Measurements from ENCODE around the gene MANSC1. TPM values are rescaled to one million over a fixed set of nuclear protein-coding genes. Genes with fewer than 3 reads are reported as not detected.

The MANSC1 gene
- total and polyA plus RNA-seq, 2 of the 13 experiments (the other 11 are each of a cell fraction or from before 2014, with no cell fraction given): 1.9 to 4.2 TPM

DNA sequence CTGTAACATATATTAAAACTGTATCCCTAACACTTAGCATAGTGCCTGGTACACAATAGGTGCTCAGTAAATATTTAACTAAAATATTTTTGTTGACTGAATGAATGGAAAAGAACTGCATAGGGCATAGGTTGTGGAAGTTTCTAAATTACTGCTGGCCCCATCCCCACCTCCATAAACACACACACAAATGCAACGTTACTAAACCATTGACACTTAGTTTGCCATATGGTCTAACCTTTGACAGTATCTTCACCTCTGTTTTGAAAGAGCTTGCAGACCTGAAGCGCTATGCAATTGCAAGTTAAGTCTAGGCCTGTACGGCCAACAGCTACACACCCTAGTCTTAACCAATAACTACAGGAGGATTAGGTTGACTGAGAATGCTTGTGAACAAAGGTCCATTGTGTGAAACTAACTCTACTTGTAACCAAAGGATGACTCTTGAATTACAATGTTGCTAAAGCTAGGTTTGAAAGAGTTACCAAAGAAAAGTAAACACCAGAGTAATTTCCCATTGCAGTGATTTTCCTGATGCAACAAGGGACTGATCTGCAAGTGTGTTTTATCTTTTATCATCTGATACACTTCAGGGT is 924 bp upstream of the MANSC1 start (continued):
- TF ChIP-seq ZNF816 (CRISPR knock-in tag; IDR thresholded peaks at IDR 0.05; ENCODE audit: borderline replicate concordance): no peak
- TF ChIP-seq, protein P1, sequence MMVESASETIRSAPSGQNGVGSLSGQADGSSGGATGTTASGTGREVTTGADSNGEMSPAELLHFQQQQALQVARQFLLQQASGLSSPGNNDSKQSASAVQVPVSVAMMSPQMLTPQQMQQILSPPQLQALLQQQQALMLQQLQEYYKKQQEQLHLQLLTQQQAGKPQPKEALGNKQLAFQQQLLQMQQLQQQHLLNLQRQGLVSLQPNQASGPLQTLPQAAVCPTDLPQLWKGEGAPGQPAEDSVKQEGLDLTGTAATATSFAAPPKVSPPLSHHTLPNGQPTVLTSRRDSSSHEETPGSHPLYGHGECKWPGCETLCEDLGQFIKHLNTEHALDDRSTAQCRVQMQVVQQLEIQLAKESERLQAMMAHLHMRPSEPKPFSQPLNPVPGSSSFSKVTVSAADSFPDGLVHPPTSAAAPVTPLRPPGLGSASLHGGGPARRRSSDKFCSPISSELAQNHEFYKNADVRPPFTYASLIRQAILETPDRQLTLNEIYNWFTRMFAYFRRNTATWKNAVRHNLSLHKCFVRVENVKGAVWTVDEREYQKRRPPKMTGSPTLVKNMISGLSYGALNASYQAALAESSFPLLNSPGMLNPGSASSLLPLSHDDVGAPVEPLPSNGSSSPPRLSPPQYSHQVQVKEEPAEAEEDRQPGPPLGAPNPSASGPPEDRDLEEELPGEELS (CRISPR knock-in tag; IDR thresholded peaks at IDR 0.05): peak; percentile 82
- TF ChIP-seq, protein P2, sequence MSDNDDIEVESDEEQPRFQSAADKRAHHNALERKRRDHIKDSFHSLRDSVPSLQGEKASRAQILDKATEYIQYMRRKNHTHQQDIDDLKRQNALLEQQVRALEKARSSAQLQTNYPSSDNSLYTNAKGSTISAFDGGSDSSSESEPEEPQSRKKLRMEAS (IDR thresholded peaks at IDR 0.05): no peak; the same call in 1 of the 2 replicates
- peak; percentile 45; the same call in 1 of the 2 replicates for TF ChIP-seq NFIC (IDR thresholded peaks at IDR 0.05; ENCODE audit: low read length)
- no peak for TF ChIP-seq TBL1XR1 (IDR thresholded peaks at IDR 0.05; ENCODE audit: borderline replicate concordance, low read length, partially characterized antibody)
- TF ChIP-seq SMARCE1 (IDR thresholded peaks at IDR 0.05; ENCODE audit: borderline replicate concordance): no peak
- TF ChIP-seq U2AF1 (optimal IDR thresholded peaks at IDR 0.05; ENCODE audit: low read depth, low read length): no peak
- no peak; the same call in 1 of the 2 replicates for TF ChIP-seq RXRA (CRISPR knock-in tag; IDR thresholded peaks at IDR 0.05)
- TF ChIP-seq, protein P3, sequence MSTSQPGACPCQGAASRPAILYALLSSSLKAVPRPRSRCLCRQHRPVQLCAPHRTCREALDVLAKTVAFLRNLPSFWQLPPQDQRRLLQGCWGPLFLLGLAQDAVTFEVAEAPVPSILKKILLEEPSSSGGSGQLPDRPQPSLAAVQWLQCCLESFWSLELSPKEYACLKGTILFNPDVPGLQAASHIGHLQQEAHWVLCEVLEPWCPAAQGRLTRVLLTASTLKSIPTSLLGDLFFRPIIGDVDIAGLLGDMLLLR (CRISPR knock-in tag; IDR thresholded peaks at IDR 0.05): no peak
- TF ChIP-seq, protein P4, sequence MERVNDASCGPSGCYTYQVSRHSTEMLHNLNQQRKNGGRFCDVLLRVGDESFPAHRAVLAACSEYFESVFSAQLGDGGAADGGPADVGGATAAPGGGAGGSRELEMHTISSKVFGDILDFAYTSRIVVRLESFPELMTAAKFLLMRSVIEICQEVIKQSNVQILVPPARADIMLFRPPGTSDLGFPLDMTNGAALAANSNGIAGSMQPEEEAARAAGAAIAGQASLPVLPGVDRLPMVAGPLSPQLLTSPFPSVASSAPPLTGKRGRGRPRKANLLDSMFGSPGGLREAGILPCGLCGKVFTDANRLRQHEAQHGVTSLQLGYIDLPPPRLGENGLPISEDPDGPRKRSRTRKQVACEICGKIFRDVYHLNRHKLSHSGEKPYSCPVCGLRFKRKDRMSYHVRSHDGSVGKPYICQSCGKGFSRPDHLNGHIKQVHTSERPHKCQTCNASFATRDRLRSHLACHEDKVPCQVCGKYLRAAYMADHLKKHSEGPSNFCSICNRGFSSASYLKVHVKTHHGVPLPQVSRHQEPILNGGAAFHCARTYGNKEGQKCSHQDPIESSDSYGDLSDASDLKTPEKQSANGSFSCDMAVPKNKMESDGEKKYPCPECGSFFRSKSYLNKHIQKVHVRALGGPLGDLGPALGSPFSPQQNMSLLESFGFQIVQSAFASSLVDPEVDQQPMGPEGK (CRISPR knock-in tag; IDR thresholded peaks at IDR 0.05): peak; percentile 35; the same call in 1 of the 2 replicates
- TF ChIP-seq, protein P5, sequence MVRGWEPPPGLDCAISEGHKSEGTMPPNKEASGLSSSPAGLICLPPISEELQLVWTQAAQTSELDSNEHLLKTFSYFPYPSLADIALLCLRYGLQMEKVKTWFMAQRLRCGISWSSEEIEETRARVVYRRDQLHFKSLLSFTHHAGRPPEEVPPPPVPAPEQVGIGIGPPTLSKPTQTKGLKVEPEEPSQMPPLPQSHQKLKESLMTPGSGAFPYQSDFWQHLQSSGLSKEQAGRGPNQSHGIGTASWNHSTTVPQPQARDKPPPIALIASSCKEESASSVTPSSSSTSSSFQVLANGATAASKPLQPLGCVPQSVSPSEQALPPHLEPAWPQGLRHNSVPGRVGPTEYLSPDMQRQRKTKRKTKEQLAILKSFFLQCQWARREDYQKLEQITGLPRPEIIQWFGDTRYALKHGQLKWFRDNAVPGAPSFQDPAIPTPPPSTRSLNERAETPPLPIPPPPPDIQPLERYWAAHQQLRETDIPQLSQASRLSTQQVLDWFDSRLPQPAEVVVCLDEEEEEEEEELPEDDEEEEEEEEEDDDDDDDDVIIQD (CRISPR knock-in tag; IDR thresholded peaks at IDR 0.05; ENCODE audit: low read depth): 0 out of 2 replicates have a peak, but pooled peaks have one; percentile 50
- TF ChIP-seq KMT2A (CRISPR knock-in tag; IDR thresholded peaks at IDR 0.05): no peak
- TF ChIP-seq TBX2 (CRISPR knock-in tag; IDR thresholded peaks at IDR 0.05; ENCODE audit: borderline replicate concordance): peak; percentile 29; the same call in 1 of the 2 replicates
- TF ChIP-seq GATAD2A (CRISPR knock-in tag; IDR thresholded peaks at IDR 0.05): peak; percentile 87
- TF ChIP-seq HMG20B (CRISPR knock-in tag; conservative IDR thresholded peaks at IDR 0.05): peak; percentile 99
- no peak for TF ChIP-seq ZC3H4 (CRISPR knock-in tag; IDR thresholded peaks at IDR 0.05; ENCODE audit: borderline replicate concordance)
- no peak for TF ChIP-seq ZNF230 (CRISPR knock-in tag; IDR thresholded peaks at IDR 0.05)
- TF ChIP-seq, protein P6, sequence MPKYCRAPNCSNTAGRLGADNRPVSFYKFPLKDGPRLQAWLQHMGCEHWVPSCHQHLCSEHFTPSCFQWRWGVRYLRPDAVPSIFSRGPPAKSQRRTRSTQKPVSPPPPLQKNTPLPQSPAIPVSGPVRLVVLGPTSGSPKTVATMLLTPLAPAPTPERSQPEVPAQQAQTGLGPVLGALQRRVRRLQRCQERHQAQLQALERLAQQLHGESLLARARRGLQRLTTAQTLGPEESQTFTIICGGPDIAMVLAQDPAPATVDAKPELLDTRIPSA (CRISPR knock-in tag; IDR thresholded peaks at IDR 0.05; ENCODE audit: borderline replicate concordance): no peak
- TF ChIP-seq HMG20A (CRISPR knock-in tag; IDR thresholded peaks at IDR 0.05; ENCODE audit: borderline replicate concordance): peak; percentile 97
- peak; percentile 76 for TF ChIP-seq HDAC1 (CRISPR knock-in tag; IDR thresholded peaks at IDR 0.05)
- TF ChIP-seq CENPX (CRISPR knock-in tag; IDR thresholded peaks at IDR 0.05): no peak
- TF ChIP-seq TAF1 (CRISPR knock-in tag; IDR thresholded peaks at IDR 0.05): no peak
- TF ChIP-seq ERF (CRISPR knock-in tag; IDR thresholded peaks at IDR 0.05): no peak
- 0 out of 2 replicates have a peak, but pooled peaks have one; percentile 55 for TF ChIP-seq HDAC2 (CRISPR knock-in tag; IDR thresholded peaks at IDR 0.05)
- peak; percentile 35; the same call in 1 of the 2 replicates for TF ChIP-seq MED1 (CRISPR knock-in tag; IDR thresholded peaks at IDR 0.05)
- TF ChIP-seq SMAD3 (CRISPR knock-in tag; IDR thresholded peaks at IDR 0.05): no peak; the same call in 1 of the 2 replicates

Data from HepG2 (cell line).